NCI-H69 (cell line): Measurements from ENCODE around the gene SLC28A3.

ENCODE experiments used
- DNase-seq: peaks from one replicate; lab custom pipeline; 2025; lab: John Stamatoyannopoulos, UW

The SLC28A3 gene

GRCh38 chr9:84339962-84340361 lies 596 bp downstream of the SLC28A3 start:
- DNase-seq, result peak; percentile 38

- no peak for DNase-seq
These were observed 1.1 kb downstream of the SLC28A3 start for GRCh38 chr9:84339503-84339902.

- DNase-seq, result no peak
These were observed 1.8 kb downstream of the SLC28A3 start for GRCh38 chr9:84338792-84339191.

- DNase-seq, result no peak
These were observed 3.3 kb downstream of the SLC28A3 start for GRCh38 chr9:84337252-84337651.

- no peak for DNase-seq
These were observed 9.3 kb downstream of the SLC28A3 start for GRCh38 chr9:84331119-84331809.

GRCh38 chr9:84330246-84330645 lies 10.3 kb downstream of the SLC28A3 start:
- no peak for DNase-seq

GRCh38 chr9:84327184-84327583 lies 13.4 kb downstream of the SLC28A3 start:
- DNase-seq, result no peak

GRCh38 chr9:84325347-84325973 lies 15.1 kb downstream of the SLC28A3 start:
- DNase-seq, result no peak

GRCh38 chr9:84324811-84325210 lies 15.7 kb downstream of the SLC28A3 start:
- DNase-seq, result no peak

GRCh38 chr9:84323858-84324257 lies 16.7 kb downstream of the SLC28A3 start:
- peak; percentile 13 for DNase-seq

GRCh38 chr9:84322828-84323227 lies 17.7 kb downstream of the SLC28A3 start:
- no peak for DNase-seq

GRCh38 chr9:84320231-84320630 lies 20.3 kb downstream of the SLC28A3 start:
- no peak for DNase-seq

GRCh38 chr9:84319632-84320031 lies 20.9 kb downstream of the SLC28A3 start:
- DNase-seq, result no peak

- no peak for DNase-seq
These were observed 21.6 kb downstream of the SLC28A3 start for GRCh38 chr9:84318981-84319380.

GRCh38 chr9:84317563-84317962 lies 23.0 kb downstream of the SLC28A3 start:
- peak; percentile 17 for DNase-seq

GRCh38 chr9:84315278-84315877 lies 25.2 kb downstream of the SLC28A3 start:
- peak; percentile 78 for DNase-seq

- no peak for DNase-seq
These were observed 26.3 kb downstream of the SLC28A3 start for GRCh38 chr9:84314306-84314705.

- DNase-seq, result peak; percentile 41
These were observed 29.7 kb downstream of the SLC28A3 start for GRCh38 chr9:84310883-84311282.

- no peak for DNase-seq
These were observed 34.9 kb downstream of the SLC28A3 start for GRCh38 chr9:84305497-84306131.

- DNase-seq, result no peak
These were observed 36.4 kb downstream of the SLC28A3 start for GRCh38 chr9:84304166-84304565.

- no peak for DNase-seq
These were observed 37.5 kb downstream of the SLC28A3 start for GRCh38 chr9:84303061-84303460.

GRCh38 chr9:84301851-84302250 lies 38.7 kb downstream of the SLC28A3 start:
- DNase-seq, result no peak

GRCh38 chr9:84300271-84300670 lies 40.3 kb downstream of the SLC28A3 start:
- no peak for DNase-seq
